Measurements from ENCODE around the gene OXSR1. TPM values are rescaled to one million over a fixed set of nuclear protein-coding genes. Genes with fewer than 3 reads are reported as not detected.
"Not testable (repeated sequence)": the region's sequence is repeated elsewhere in the genome, so short reads cannot be mapped to it uniquely, and the experiment has no call there.

The OXSR1 gene
- total and polyA plus RNA-seq, 5 donors, result 12.9 to 39.1 (median 24.1) TPM

- no peaks in the 10 kb centered on the region for H3K27me3 ChIP-seq (ENCODE audit: control insufficient read depth, insufficient read depth)
- intact Hi-C loops (cut with DNase I), result no loop called here
- no peaks in the 10 kb centered on the region for H3K9me3 ChIP-seq (ENCODE audit: control insufficient read depth, low read length)
- no peak for DNase-seq
- no peak overlapping the region for H3K4me3 ChIP-seq (ENCODE audit: low read length)
- no peaks in the 10 kb centered on the region for H3K4me1 ChIP-seq (ENCODE audit: control insufficient read depth, insufficient read depth, low read length)
- ATAC-seq, result no peak
- H3K27ac ChIP-seq (ENCODE audit: low read length), result no peak overlapping the region
These were observed 70.1 kb downstream of the OXSR1 start for GRCh38 chr3:38235466-38235865.

GRCh38 chr3:38238416-38239008 lies 73.2 kb downstream of the OXSR1 start:
- H3K9me3 ChIP-seq (ENCODE audit: control insufficient read depth, low read length), result no peaks in the 10 kb centered on the region
- over 99% methylated on average over 2 of the region's 2 CpGs for WGBS
- ATAC-seq (no peak), DNase-seq (no peak)
- intact Hi-C loops (cut with DNase I), result no loop called here
- H3K4me1 ChIP-seq (ENCODE audit: control insufficient read depth, insufficient read depth, low read length), result no peaks in the 10 kb centered on the region
- H3K27ac ChIP-seq (ENCODE audit: low read length), result no peak overlapping the region
- H3K4me3 ChIP-seq (ENCODE audit: low read length), result no peak overlapping the region
- H3K27me3 ChIP-seq (ENCODE audit: control insufficient read depth, insufficient read depth), result no peaks in the 10 kb centered on the region

- 97% methylated on average over 4 of the region's 4 CpGs for WGBS
- DNase-seq; H3K27ac ChIP-seq (ENCODE audit: low read length); H3K4me3 ChIP-seq (ENCODE audit: low read length); H3K4me1 ChIP-seq (ENCODE audit: control insufficient read depth, insufficient read depth, low read length); ATAC-seq; H3K27me3 ChIP-seq (ENCODE audit: control insufficient read depth, insufficient read depth); H3K9me3 ChIP-seq (ENCODE audit: control insufficient read depth, low read length); intact Hi-C loops (cut with DNase I): not testable (repeated sequence)
These were observed 77.5 kb downstream of the OXSR1 start for GRCh38 chr3:38242812-38243211.

GRCh38 chr3:38245930-38246329 lies 80.6 kb downstream of the OXSR1 start:
- Histone ChIP-seq H3K9me3 (ENCODE audit: control insufficient read depth, low read length) (no peaks in the 10 kb centered on the region), H3K27ac (ENCODE audit: low read length) (no peak overlapping the region), H3K4me3 (ENCODE audit: low read length) (no peak overlapping the region), H3K4me1 (ENCODE audit: control insufficient read depth, insufficient read depth, low read length) (no peaks in the 10 kb centered on the region), H3K27me3 (ENCODE audit: control insufficient read depth, insufficient read depth) (no peaks in the 10 kb centered on the region)
- DNase-seq (no peak), ATAC-seq (no peak)
- 93% methylated on average over 4 of the region's 4 CpGs for WGBS
- intact Hi-C loops (cut with DNase I), result no loop called here

- ATAC-seq, result peak; percentile 80 to 87
- H3K9me3 ChIP-seq (ENCODE audit: control insufficient read depth, low read length), result no peaks in the 10 kb centered on the region
- H3K27me3 ChIP-seq (ENCODE audit: control insufficient read depth, insufficient read depth), result no peaks in the 10 kb centered on the region
- no peak overlapping the region for H3K27ac ChIP-seq (ENCODE audit: low read length)
- H3K4me3 ChIP-seq (ENCODE audit: low read length), result no peak overlapping the region
- intact Hi-C loops (cut with DNase I), result no loop called here
- H3K4me1 ChIP-seq (ENCODE audit: control insufficient read depth, insufficient read depth, low read length), result no peaks in the 10 kb centered on the region
- DNase-seq, result no peak
These were observed 82.2 kb downstream of the OXSR1 start for GRCh38 chr3:38247366-38248035.

- no peak for ATAC-seq
- intact Hi-C loops (cut with DNase I), result no loop called here
- Histone ChIP-seq H3K4me1 (ENCODE audit: control insufficient read depth, insufficient read depth, low read length) (no peaks in the 10 kb centered on the region), H3K27ac (ENCODE audit: low read length) (no peak overlapping the region), H3K9me3 (ENCODE audit: control insufficient read depth, low read length) (no peaks in the 10 kb centered on the region), H3K4me3 (ENCODE audit: low read length) (no peak overlapping the region), H3K27me3 (ENCODE audit: control insufficient read depth, insufficient read depth) (no peaks in the 10 kb centered on the region)
- DNase-seq, result no peak
- WGBS, result 95% methylated on average over 2 of the region's 2 CpGs
These were observed 84.9 kb downstream of the OXSR1 start for GRCh38 chr3:38250198-38250597.

- H3K4me3 ChIP-seq (ENCODE audit: low read length), result no peak overlapping the region
- no peak for ATAC-seq
- intact Hi-C loops (cut with DNase I), result no loop called here
These were observed 85.9 kb downstream of the OXSR1 start for GRCh38 chr3:38251197-38251596.

GRCh38 chr3:38253704-38254103 lies 88.4 kb downstream of the OXSR1 start:
- no peak for DNase-seq
- Histone ChIP-seq H3K4me1 (ENCODE audit: control insufficient read depth, insufficient read depth, low read length) (peaks cover 3% of the 10 kb centered on the region), H3K4me3 (ENCODE audit: low read length) (no peak overlapping the region), H3K27ac (ENCODE audit: low read length) (no peak overlapping the region), H3K27me3 (ENCODE audit: control insufficient read depth, insufficient read depth) (no peaks in the 10 kb centered on the region), H3K9me3 (ENCODE audit: control insufficient read depth, low read length) (no peaks in the 10 kb centered on the region)
- no peak for ATAC-seq
- WGBS, result 95% methylated on average over 4 of the region's 4 CpGs
- intact Hi-C loops (cut with DNase I), result no loop called here

More at GRCh38 chr3:38251197-38251596, 85.9 kb downstream of the OXSR1 start:
- H3K4me1 ChIP-seq (ENCODE audit: control insufficient read depth, insufficient read depth, low read length), result peaks cover 3% of the 10 kb centered on the region
- DNase-seq, result no peak
- H3K27ac ChIP-seq (ENCODE audit: low read length), result no peak overlapping the region
- no peaks in the 10 kb centered on the region for H3K27me3 ChIP-seq (ENCODE audit: control insufficient read depth, insufficient read depth)
- 87% methylated on average over 4 of the region's 4 CpGs for WGBS
- H3K9me3 ChIP-seq (ENCODE audit: control insufficient read depth, low read length), result no peaks in the 10 kb centered on the region

- Histone ChIP-seq H3K27ac (ENCODE audit: low read length) (no peak overlapping the region), H3K4me3 (ENCODE audit: low read length) (no peak overlapping the region), H3K27me3 (ENCODE audit: control insufficient read depth, insufficient read depth) (no peaks in the 10 kb centered on the region), H3K9me3 (ENCODE audit: control insufficient read depth, low read length) (no peaks in the 10 kb centered on the region), H3K4me1 (ENCODE audit: control insufficient read depth, insufficient read depth, low read length) (peaks cover 3% of the 10 kb centered on the region)
- WGBS, result 82% methylated on average over 2 of the region's 2 CpGs
- DNase-seq (no peak), ATAC-seq (no peak)
- intact Hi-C loops (cut with DNase I), result no loop called here
These were observed 89.5 kb downstream of the OXSR1 start for GRCh38 chr3:38254872-38255271.

- Histone ChIP-seq H3K9me3 (ENCODE audit: control insufficient read depth, low read length) (no peaks in the 10 kb centered on the region), H3K4me1 (ENCODE audit: control insufficient read depth, insufficient read depth, low read length) (peaks cover 3% of the 10 kb centered on the region), H3K27me3 (ENCODE audit: control insufficient read depth, insufficient read depth) (no peaks in the 10 kb centered on the region), H3K27ac (ENCODE audit: low read length) (no peak overlapping the region), H3K4me3 (ENCODE audit: low read length) (no peak overlapping the region)
- ATAC-seq (no peak), DNase-seq (no peak)
- 64% methylated on average over 1 of the region's 1 CpG for WGBS
- intact Hi-C loops (cut with DNase I), result no loop called here
These were observed 90.3 kb downstream of the OXSR1 start for GRCh38 chr3:38255627-38256026.

GRCh38 chr3:38257583-38257982 lies 92.2 kb downstream of the OXSR1 start:
- ATAC-seq (no peak), DNase-seq (no peak)
- WGBS, result 81% methylated on average over 1 of the region's 1 CpG
- Histone ChIP-seq H3K27ac (ENCODE audit: low read length) (no peak overlapping the region), H3K4me3 (ENCODE audit: low read length) (no peak overlapping the region), H3K27me3 (ENCODE audit: control insufficient read depth, insufficient read depth) (no peaks in the 10 kb centered on the region), H3K9me3 (ENCODE audit: control insufficient read depth, low read length) (no peaks in the 10 kb centered on the region), H3K4me1 (ENCODE audit: control insufficient read depth, insufficient read depth, low read length) (peaks cover 3% of the 10 kb centered on the region)
- intact Hi-C loops (cut with DNase I), result no loop called here

- Histone ChIP-seq H3K4me3 (ENCODE audit: low read length) (no peak overlapping the region), H3K27me3 (ENCODE audit: control insufficient read depth, insufficient read depth) (no peaks in the 10 kb centered on the region), H3K9me3 (ENCODE audit: control insufficient read depth, low read length) (no peaks in the 10 kb centered on the region), H3K27ac (ENCODE audit: low read length) (no peak overlapping the region), H3K4me1 (ENCODE audit: control insufficient read depth, insufficient read depth, low read length) (peaks cover 3% of the 10 kb centered on the region)
- intact Hi-C loops (cut with DNase I), result no loop called here
- DNase-seq (no peak), ATAC-seq (no peak)
- 95% methylated on average over 2 of the region's 2 CpGs for WGBS
These were observed 95.1 kb downstream of the OXSR1 start for GRCh38 chr3:38260474-38260873.
